Gastroesophageal sphincter (tissue), 4 donors: ENCODE data around the gene WDR64. TPM values are rescaled to one million over a fixed set of nuclear protein-coding genes. Genes with fewer than 3 reads are reported as not detected.

ENCODE experiments used
- ATAC-seq: fragments of 150-250 bp; one replicate; pipeline ENCODE4 v1.9.1; 2016; ENCODE audit warnings: mild to moderate bottlenecking, moderate library complexity
- H3K27ac ChIP-seq, 4 donors: fragments of 200-600 bp; sonication (generic) in 3 of 4; 1 replicate in 3 of 4; 2 replicates in 1 of 4; pipeline ENCODE4 v1.5.1; 2016 to 2019
- H3K27me3 ChIP-seq: fragments of 200-600 bp; sonication (generic); one replicate; pipeline ENCODE4 v1.5.1; 2019
- H3K36me3 ChIP-seq, 2 donors: fragments of 200-600 bp; sonication (generic); one replicate each; pipeline ENCODE4 v1.5.1; 2019; ENCODE audit warnings: control low read depth in 1 of 2
- H3K4me1 ChIP-seq, 3 donors: fragments of 200-600 bp; sonication (generic); 1 replicate in 2 of 3; 2 replicates in 1 of 3; pipeline ENCODE4 v1.5.1; 2016 to 2019; ENCODE audit warnings: control low read depth in 2 of 3
- H3K4me3 ChIP-seq, 2 donors: fragments of 200-600 bp; sonication (generic); one replicate each; pipeline ENCODE4 v1.5.1; 2019; ENCODE audit warnings: mild to moderate bottlenecking in 1 of 2, moderate library complexity in 1 of 2
- H3K9me3 ChIP-seq, 3 donors: fragments of 200-600 bp; sonication (generic); one replicate each; pipeline ENCODE4 v1.5.1; 2017 to 2019; ENCODE audit warnings: control low read depth in 2 of 3
- CTCF ChIP-seq, 4 experiments: fragments of 200-600 bp in 2 of 4; fragments of 450-650 bp in 2 of 4; sonication (generic) in 1 of 4; IDR thresholded peaks; one replicate each; pipeline ENCODE4 v1.5.1; 2017 to 2019; ENCODE audit warnings: antibody characterized with exemption in 4 of 4, mild to moderate bottlenecking in 2 of 4, moderate library complexity in 2 of 4
- EP300 ChIP-seq: sonication (generic); formaldehyde crosslinking; IDR thresholded peaks from one replicate; pipeline ENCODE4 v1.6.1; 2017; ENCODE audit warnings: antibody characterized with exemption, mild to moderate bottlenecking
- POLR2A ChIP-seq, 2 donors: fragments of 450-650 bp; IDR thresholded peaks; one replicate each; pipeline ENCODE4 v1.6.1; 2017; ENCODE audit warnings: antibody characterized with exemption in 2 of 2, mild to moderate bottlenecking in 2 of 2, moderate library complexity in 1 of 2
- POLR2AphosphoS5 ChIP-seq: sonication (generic); formaldehyde crosslinking; IDR thresholded peaks from one replicate; pipeline ENCODE4 v1.6.1; 2017; ENCODE audit warnings: antibody characterized with exemption
- WGBS, 2 donors: methylation state at CpG; one replicate each; pipeline ENCODE4 v1.1.5; 2018; ENCODE audit warnings: low coverage in 1 of 2; 5-methylcytosine and 5-hydroxymethylcytosine counted together
- total RNA-seq, 4 donors: library from RNA; depleted of rRNA; stranded (reverse); fragments of >200 nt; gene quantifications; one replicate each; pipeline ENCODE4 v1.1.0, GENCODE V29; 2016

The WDR64 gene
- total RNA-seq, 4 donors from 2014 or later, result 0.16 TPM; not detected in 3

- H3K4me3 ChIP-seq, result no peak overlapping the region
- H3K4me1 ChIP-seq, result peaks cover 0 to 15% (median 5%) of the 10 kb centered on the region in 3 donors
- no peaks in the 10 kb centered on the region for H3K27me3 ChIP-seq
- no peaks in the 10 kb centered on the region for H3K9me3 ChIP-seq
- no peaks in the 10 kb centered on the region for H3K36me3 ChIP-seq
- ATAC-seq, result no peak
- TF ChIP-seq CTCF (IDR thresholded peaks at IDR 0.05) (no peak), POLR2A (IDR thresholded peaks at IDR 0.05) (no peak), EP300 (no peak), POLR2AphosphoS5 (no peak)
- no peak overlapping the region for H3K27ac ChIP-seq
These were observed 194.3 kb downstream of the WDR64 start for GRCh38 chr1:241846375-241846774.

DNA sequence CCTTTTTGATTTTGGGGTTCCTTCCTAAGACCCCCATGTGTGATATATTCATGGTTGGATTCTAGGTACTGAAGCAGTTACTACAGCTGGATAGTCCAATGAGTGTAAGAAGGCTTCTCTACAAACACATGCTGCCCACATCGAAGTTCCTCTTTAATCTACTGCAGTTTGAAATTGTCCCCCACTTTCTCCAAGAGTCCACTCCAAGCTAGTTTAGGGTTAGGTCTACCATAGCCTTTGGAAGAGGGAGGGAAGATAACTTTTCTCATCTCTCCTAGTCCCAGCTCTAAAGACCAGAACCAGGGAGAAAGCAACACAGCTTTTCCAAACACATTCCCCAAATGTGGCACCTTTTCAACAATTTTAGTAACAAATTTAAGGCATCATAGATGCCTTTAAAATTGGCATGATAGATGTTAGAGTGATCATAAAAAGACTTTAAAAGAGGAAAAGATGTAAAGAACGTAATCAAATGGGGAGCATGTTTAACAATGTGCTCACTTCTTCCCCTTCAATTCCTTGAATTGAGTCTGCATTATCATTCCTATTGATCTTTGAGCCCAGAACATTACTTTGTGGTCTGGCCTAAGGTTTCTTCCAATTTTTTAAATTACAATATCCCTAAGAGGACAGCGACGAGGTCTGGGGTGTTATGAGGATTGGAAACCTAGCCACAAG is 194.9 kb downstream of the WDR64 start:
- H3K4me1 ChIP-seq, result peaks cover 0 to 15% (median 5%) of the 10 kb centered on the region in 3 donors
- no peaks in the 10 kb centered on the region for H3K27me3 ChIP-seq
- H3K4me3 ChIP-seq, result peak overlapping the region; percentile 64 to 72
- H3K36me3 ChIP-seq, result no peaks in the 10 kb centered on the region
- TF ChIP-seq POLR2A (IDR thresholded peaks at IDR 0.05) (no peak), EP300 (no peak), CTCF (IDR thresholded peaks at IDR 0.05) (no peak), POLR2AphosphoS5 (no peak)
- peak overlapping the region in 3 of 4 donors; percentile 92 to 99 (median 94) for H3K27ac ChIP-seq
- 77% methylated on average over 3 to 4 of the region's 4 CpGs for WGBS, 2 donors
- ATAC-seq, result no peak
- H3K9me3 ChIP-seq, result no peaks in the 10 kb centered on the region

DNA sequence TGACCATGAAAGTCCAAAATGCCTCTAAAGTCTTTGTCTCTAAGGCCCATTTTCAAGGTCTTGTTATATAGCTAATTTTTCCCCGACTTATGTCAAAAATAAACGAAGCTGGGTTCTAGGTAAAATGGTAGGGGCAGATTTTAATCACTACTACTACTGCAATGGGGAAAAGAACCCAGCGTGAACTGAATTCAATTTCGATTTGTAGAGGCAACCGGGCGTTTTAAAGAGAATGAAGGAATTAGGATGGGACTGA is 195.4 kb downstream of the WDR64 start:
- Histone ChIP-seq H3K9me3 (no peaks in the 10 kb centered on the region), H3K4me1 (peaks cover 0 to 15% (median 5%) of the 10 kb centered on the region in 3 donors), H3K27ac (peak overlapping the region; percentile 87 to 99 (median 93)), H3K36me3 (no peaks in the 10 kb centered on the region), H3K4me3 (peak overlapping the region; percentile 64 to 72), H3K27me3 (no peaks in the 10 kb centered on the region)
- 5 to 7% methylated on average over 6 of the region's 6 CpGs for WGBS, 2 donors
- no peak for TF ChIP-seq POLR2A (IDR thresholded peaks at IDR 0.05)
- TF ChIP-seq CTCF (IDR thresholded peaks at IDR 0.05), result no peak
- no peak for TF ChIP-seq EP300
- TF ChIP-seq POLR2AphosphoS5, result no peak
- no peak for ATAC-seq

GRCh38 chr1:241847796-241848685 is 196.0 kb downstream of the WDR64 start, which contains the start of gene EXO1:
EXO1 (plus strand) TSS chr1:241848204; CDS start chr1:241850426, 2,222 bp downstream.
- TF ChIP-seq POLR2AphosphoS5 (peak; percentile 46), EP300 (no peak), CTCF (IDR thresholded peaks at IDR 0.05) (peak in 1 of 4 experiments; percentile 59)
- WGBS, 2 donors, result 0 to 2% methylated on average over 9 to 13 of the region's 68 CpGs
- peak within 1 kb of the TSS; percentile 87 to 99 (median 93) for H3K27ac ChIP-seq
- no peaks in the 10 kb centered on the region for H3K9me3 ChIP-seq
- peak; percentile 98 for ATAC-seq
- H3K4me3 ChIP-seq, result peak within 1 kb of the TSS; percentile 64 to 72
- no peaks in the 10 kb centered on the region for H3K27me3 ChIP-seq
- H3K4me1 ChIP-seq, result peaks cover 0 to 15% (median 5%) of the 10 kb centered on the region in 3 donors
- H3K36me3 ChIP-seq, result no peaks in the 10 kb centered on the region
